Right atrium auricular region (tissue), 2 donors: ENCODE results near the gene TANGO2. TPM values are rescaled to one million over a fixed set of nuclear protein-coding genes. Genes with fewer than 3 reads are reported as not detected.

ENCODE experiments used
- DNase-seq: peaks from one replicate; pipeline ENCODE4 v3.0.0-alpha.2; 2019; ENCODE audit warnings: low spot score
- H3K27ac ChIP-seq, 2 donors: fragments of 200-600 bp; sonication (generic); 1 replicate in 1 of 2; 2 replicates in 1 of 2; pipeline ENCODE4 v1.5.1; 2016 to 2019
- H3K27me3 ChIP-seq, 2 donors: fragments of 200-600 bp; sonication (generic); one replicate each; pipeline versions ENCODE4 v1.5.1 to v1.6.0; 2017 to 2019
- H3K36me3 ChIP-seq: fragments of 200-600 bp; sonication (generic); one replicate; pipeline ENCODE4 v1.5.1; 2016
- H3K4me1 ChIP-seq, 2 donors: fragments of 200-600 bp; sonication (generic); one replicate each; pipeline versions ENCODE4 v1.5.1 to v1.6.0; 2017 to 2019
- H3K4me3 ChIP-seq, 2 donors: fragments of 200-600 bp; sonication (generic); 1 replicate in 1 of 2; 2 replicates in 1 of 2; pipeline ENCODE4 v1.5.1; 2017 to 2019; ENCODE audit warnings: mild to moderate bottlenecking in 1 of 2, moderate library complexity in 1 of 2
- H3K9me3 ChIP-seq, 2 donors: fragments of 200-600 bp; sonication (generic); one replicate each; pipeline ENCODE4 v1.5.1; 2019
- CTCF ChIP-seq, 2 donors: fragments of 200-600 bp; sonication (generic); IDR thresholded peaks; one replicate each; pipeline ENCODE4 v1.5.1; 2019; ENCODE audit warnings: antibody characterized with exemption in 2 of 2
- total RNA-seq, 2 donors: library from RNA; depleted of rRNA; stranded (reverse); fragments of >200 nt; gene quantifications; one replicate each; pipeline ENCODE4 v1.1.0, GENCODE V29; 2016

TANGO2 gene
- total RNA-seq, 2 donors from 2014 or later: 95.2 to 101 TPM

GRCh38 chr22:19988965-19989724 is 31.8 kb upstream of the TANGO2 start:
- H3K9me3 ChIP-seq: no peaks in the 10 kb centered on the region
- H3K27ac ChIP-seq: peak overlapping the region; percentile 16 to 51
- H3K36me3 ChIP-seq: no peaks in the 10 kb centered on the region
- DNase-seq: no peak
- peaks cover 0 to 60% of the 10 kb centered on the region in 2 donors for H3K4me1 ChIP-seq
- no peak overlapping the region for H3K4me3 ChIP-seq
- no peaks in the 10 kb centered on the region for H3K27me3 ChIP-seq
- no peak for TF ChIP-seq CTCF (IDR thresholded peaks at IDR 0.05)

GRCh38 chr22:19989725-19990067 is 31.2 kb upstream of the TANGO2 start:
- no peak for DNase-seq
- Histone ChIP-seq H3K4me1 (peaks cover 0 to 54% of the 10 kb centered on the region in 2 donors), H3K4me3 (no peak overlapping the region)

GRCh38 chr22:19990188-19990587 is 30.7 kb upstream of the TANGO2 start:
- Histone ChIP-seq H3K4me1 (peaks cover 0 to 52% of the 10 kb centered on the region in 2 donors), H3K4me3 (no peak overlapping the region), H3K27ac (no peak overlapping the region), H3K9me3 (no peaks in the 10 kb centered on the region), H3K36me3 (no peaks in the 10 kb centered on the region), H3K27me3 (no peaks in the 10 kb centered on the region)
- no peak for TF ChIP-seq CTCF (IDR thresholded peaks at IDR 0.05)
- DNase-seq: no peak

More at GRCh38 chr22:19989725-19990067, 31.2 kb upstream of the TANGO2 start:
- Histone ChIP-seq H3K27ac (no peak overlapping the region), H3K27me3 (no peaks in the 10 kb centered on the region), H3K36me3 (no peaks in the 10 kb centered on the region), H3K9me3 (no peaks in the 10 kb centered on the region)
- TF ChIP-seq CTCF (IDR thresholded peaks at IDR 0.05): no peak

- no peaks in the 10 kb centered on the region for H3K27me3 ChIP-seq
- no peak for DNase-seq
- peaks cover 0 to 52% of the 10 kb centered on the region in 2 donors for H3K4me1 ChIP-seq
- no peak overlapping the region for H3K4me3 ChIP-seq
- H3K27ac ChIP-seq: peak overlapping the region in 1 of 2 donors; percentile 24
- no peak for TF ChIP-seq CTCF (IDR thresholded peaks at IDR 0.05)
- no peaks in the 10 kb centered on the region for H3K9me3 ChIP-seq
- H3K36me3 ChIP-seq: no peaks in the 10 kb centered on the region
These were observed 30.1 kb upstream of the TANGO2 start for GRCh38 chr22:19990609-19991394.

GRCh38 chr22:19991395-19991644 is 29.6 kb upstream of the TANGO2 start:
- H3K27ac ChIP-seq: peak overlapping the region in 1 of 2 donors; percentile 24
- H3K4me1 ChIP-seq: peaks cover 0 to 52% of the 10 kb centered on the region in 2 donors
- no peak overlapping the region for H3K4me3 ChIP-seq

More at GRCh38 chr22:19991395-19991644, 29.6 kb upstream of the TANGO2 start:
- H3K36me3 ChIP-seq: no peaks in the 10 kb centered on the region
- no peak for TF ChIP-seq CTCF (IDR thresholded peaks at IDR 0.05)
- no peak for DNase-seq
- H3K9me3 ChIP-seq: no peaks in the 10 kb centered on the region
- H3K27me3 ChIP-seq: no peaks in the 10 kb centered on the region
